Daoy (cell line): ENCODE results near the gene KIAA1210. TPM values are rescaled to one million over a fixed set of nuclear protein-coding genes. Genes with fewer than 3 reads are reported as not detected.
"Not testable (repeated sequence)": the region's sequence is repeated elsewhere in the genome, so short reads cannot be mapped to it uniquely, and the experiment has no call there.

Experiments
- DNase-seq: peaks from one replicate; pipeline ENCODE4 v3.0.0-alpha.2; 2015; ENCODE audit warnings: low read depth
- total RNA-seq: library from RNA; depleted of rRNA; stranded (reverse); fragments of >200 nt; shearing (Covaris generic); gene quantifications from 2 replicates; pipeline ENCODE4 v1.2.3, GENCODE V29; 2014; rRNA removed

Gene KIAA1210
- total RNA-seq, 1 experiment from 2014 or later, result not detected

GRCh38 chrX:119040432-119040831, 87.2 kb downstream of the KIAA1210 start:
- no peak for DNase-seq

- DNase-seq, result no peak
These were observed 91.2 kb downstream of the KIAA1210 start for GRCh38 chrX:119036107-119037029.

GRCh38 chrX:119030990-119031389, 96.6 kb downstream of the KIAA1210 start:
- DNase-seq, result no peak

- not testable (repeated sequence) for DNase-seq
These were observed 98.0 kb downstream of the KIAA1210 start for GRCh38 chrX:119029656-119030055.

- DNase-seq, result no peak
These were observed 98.8 kb downstream of the KIAA1210 start for GRCh38 chrX:119028733-119029330.

Other genes starting within 250 kb of the KIAA1210 start
- gene LONRF3, start 153.2 kb downstream of the KIAA1210 start, total RNA-seq, result 2.2 TPM in 2 replicates
- gene CT47C1, start 54.8 kb downstream of the KIAA1210 start, total RNA-seq, result not detected in 2 replicates
- 212 and 216 TPM in 2 replicates for gene PGRMC1, start 108.5 kb upstream of the KIAA1210 start, total RNA-seq